BLaER1 treated with 17β-estradiol and CSF1 and Interleukin-3, amounts not matched to agents 10 nM and 100 nM (cell line): Measurements from ENCODE around the gene SPON1.
A peak's percentile ranks its signal among the peaks of the same experiment; 100 is the strongest.

Experiments used
- H3K27ac ChIP-seq, 11 experiments: shearing (Covaris generic); formaldehyde crosslinking; 2 replicates each; pipeline ENCODE4 v1.8.1; 2022
- H3K27me3 ChIP-seq, 11 experiments: shearing (Covaris generic); formaldehyde crosslinking; 2 replicates each; pipeline ENCODE4 v1.8.1; 2022
- H3K36me3 ChIP-seq, 11 experiments: shearing (Covaris generic); formaldehyde crosslinking; 2 replicates each; pipeline ENCODE4 v1.8.1; 2022
- H3K4me1 ChIP-seq, 10 experiments: shearing (Covaris generic); formaldehyde crosslinking; 2 replicates each; pipeline ENCODE4 v1.8.1; 2022
- H3K4me2 ChIP-seq, 11 experiments: shearing (Covaris generic); formaldehyde crosslinking; 2 replicates each; pipeline ENCODE4 v1.8.1; 2022
- H3K4me3 ChIP-seq, 10 experiments: shearing (Covaris generic); formaldehyde crosslinking; 2 replicates each; pipeline ENCODE4 v1.8.1; 2022
- H3K9ac ChIP-seq, 11 experiments: shearing (Covaris generic); formaldehyde crosslinking; 2 replicates each; pipeline ENCODE4 v1.8.1; 2022
- H3K9me3 ChIP-seq, 11 experiments: shearing (Covaris generic); formaldehyde crosslinking; replicated peaks in 1 of 11; 2 replicates each; pipeline ENCODE4 v1.8.1; 2022
- H4K20me1 ChIP-seq, 11 experiments: shearing (Covaris generic); formaldehyde crosslinking; 2 replicates each; pipeline ENCODE4 v1.8.1; 2022
- Cebpa-rat ChIP-seq, 11 experiments: shearing (Covaris generic); IDR thresholded peaks; 2 replicates each; pipeline ENCODE4 v1.8.1; 2022

The SPON1 gene

GRCh38 chr11:14065141-14065540, 102.6 kb downstream of the SPON1 start:
- Histone ChIP-seq H3K27me3 (no peaks in the 10 kb centered on the region), H3K4me2 (peak overlapping the region in 3 of 11 experiments; percentile 27 to 56 (median 54); a peak in 5 of 22 replicates), H3K36me3 (no peaks in the 10 kb centered on the region), H3K4me1 (peaks cover 0 to 13% (median 0%) of the 10 kb centered on the region in 10 experiments; a peak in 2 of 20 replicates), H3K4me3 (no peak overlapping the region), H3K9ac (no peak overlapping the region), H4K20me1 (no peaks in the 10 kb centered on the region), H3K9me3 (no peaks in the 10 kb centered on the region), H3K27ac (no peak overlapping the region)
- TF ChIP-seq Cebpa-rat (IDR thresholded peaks at IDR 0.05): no peak

GRCh38 chr11:14065681-14066080, 103.2 kb downstream of the SPON1 start:
- H3K27me3 ChIP-seq: no peaks in the 10 kb centered on the region
- H3K9ac ChIP-seq: no peak overlapping the region
- no peak overlapping the region for H3K27ac ChIP-seq
- no peaks in the 10 kb centered on the region for H4K20me1 ChIP-seq
- peaks cover 0 to 13% (median 0%) of the 10 kb centered on the region in 10 experiments; a peak in 2 of 20 replicates for H3K4me1 ChIP-seq
- no peak overlapping the region for H3K4me3 ChIP-seq
- H3K36me3 ChIP-seq: no peaks in the 10 kb centered on the region
- TF ChIP-seq Cebpa-rat (IDR thresholded peaks at IDR 0.05): no peak
- no peaks in the 10 kb centered on the region for H3K9me3 ChIP-seq
- peak overlapping the region in 3 of 11 experiments; percentile 27 to 56 (median 54); a peak in 4 of 22 replicates for H3K4me2 ChIP-seq

- H3K9me3 ChIP-seq: no peaks in the 10 kb centered on the region
- H3K27me3 ChIP-seq: no peaks in the 10 kb centered on the region
- H3K27ac ChIP-seq: no peak overlapping the region
- H3K9ac ChIP-seq: no peak overlapping the region
- no peak for TF ChIP-seq Cebpa-rat (IDR thresholded peaks at IDR 0.05)
- peaks cover 0 to 13% (median 0%) of the 10 kb centered on the region in 10 experiments; a peak in 2 of 20 replicates for H3K4me1 ChIP-seq
- no peaks in the 10 kb centered on the region for H4K20me1 ChIP-seq
- 0 out of 22 replicates have a peak overlapping the region, but pooled peaks of 1 of the 11 experiments have one; percentile 18 for H3K4me2 ChIP-seq
- H3K4me3 ChIP-seq: no peak overlapping the region
- no peaks in the 10 kb centered on the region for H3K36me3 ChIP-seq
Observed at GRCh38 chr11:14067686-14068085, 105.2 kb downstream of the SPON1 start.

GRCh38 chr11:14070896-14071295, 108.4 kb downstream of the SPON1 start:
- no peaks in the 10 kb centered on the region for H4K20me1 ChIP-seq
- no peaks in the 10 kb centered on the region for H3K36me3 ChIP-seq
- no peaks in the 10 kb centered on the region for H3K4me1 ChIP-seq
- H3K9ac ChIP-seq: no peak overlapping the region
- H3K4me2 ChIP-seq: no peak overlapping the region
- no peaks in the 10 kb centered on the region for H3K27me3 ChIP-seq
- TF ChIP-seq Cebpa-rat (IDR thresholded peaks at IDR 0.05): no peak
- no peak overlapping the region for H3K27ac ChIP-seq
- H3K4me3 ChIP-seq: no peak overlapping the region
- H3K9me3 ChIP-seq: no peaks in the 10 kb centered on the region

- Histone ChIP-seq H3K4me2 (no peak overlapping the region), H3K27ac (no peak overlapping the region), H3K9ac (no peak overlapping the region), H3K27me3 (no peaks in the 10 kb centered on the region), H3K4me3 (no peak overlapping the region), H4K20me1 (no peaks in the 10 kb centered on the region), H3K9me3 (no peaks in the 10 kb centered on the region), H3K4me1 (peaks cover 1 to 18% (median 14%) of the 10 kb centered on the region in 10 experiments; a peak in 19 of 20 replicates), H3K36me3 (no peaks in the 10 kb centered on the region)
- no peak for TF ChIP-seq Cebpa-rat (IDR thresholded peaks at IDR 0.05)
Observed at GRCh38 chr11:14073849-14074476, 111.4 kb downstream of the SPON1 start.

- Histone ChIP-seq H3K4me1 (peaks cover 7 to 30% (median 23%) of the 10 kb centered on the region in 10 experiments), H3K27me3 (no peaks in the 10 kb centered on the region), H3K36me3 (no peaks in the 10 kb centered on the region), H3K27ac (no peak overlapping the region), H3K9me3 (no peaks in the 10 kb centered on the region), H4K20me1 (no peaks in the 10 kb centered on the region), H3K9ac (no peak overlapping the region), H3K4me2 (no peak overlapping the region), H3K4me3 (no peak overlapping the region)
- no peak for TF ChIP-seq Cebpa-rat (IDR thresholded peaks at IDR 0.05)
Observed at GRCh38 chr11:14075118-14076078, 112.9 kb downstream of the SPON1 start.

GRCh38 chr11:14079011-14079410, 116.5 kb downstream of the SPON1 start:
- Histone ChIP-seq H4K20me1 (no peaks in the 10 kb centered on the region), H3K27ac (peak overlapping the region in 6 of 11 experiments; percentile 6 to 66 (median 34); a peak in 7 of 22 replicates), H3K9me3 (0 out of 22 replicates have a peak, but pooled peaks cover 0 to under 1% (median 0%) of the 10 kb centered on the region in 11 experiments), H3K4me3 (peak overlapping the region in 1 of 10 experiments; percentile 31; a peak in 4 of 20 replicates), H3K9ac (peak overlapping the region in 6 of 11 experiments; percentile 16 to 54 (median 46); a peak in 7 of 22 replicates), H3K36me3 (no peaks in the 10 kb centered on the region), H3K4me2 (peak overlapping the region; percentile 40 to 80 (median 61)), H3K27me3 (no peaks in the 10 kb centered on the region), H3K4me1 (peaks cover 7 to 30% (median 23%) of the 10 kb centered on the region in 10 experiments)
- no peak for TF ChIP-seq Cebpa-rat (IDR thresholded peaks at IDR 0.05)

GRCh38 chr11:14079797-14080196, 117.3 kb downstream of the SPON1 start:
- Histone ChIP-seq H3K4me1 (peaks cover 7 to 30% (median 23%) of the 10 kb centered on the region in 10 experiments), H3K4me3 (no peak overlapping the region), H3K9ac (no peak overlapping the region), H4K20me1 (no peaks in the 10 kb centered on the region), H3K27ac (no peak overlapping the region), H3K9me3 (0 out of 22 replicates have a peak, but pooled peaks cover 0 to 5% (median 0%) of the 10 kb centered on the region in 11 experiments), H3K27me3 (no peaks in the 10 kb centered on the region), H3K4me2 (peak overlapping the region in 7 of 11 experiments; percentile 40 to 80 (median 74); a peak in 13 of 22 replicates), H3K36me3 (no peaks in the 10 kb centered on the region)
- no peak for TF ChIP-seq Cebpa-rat (IDR thresholded peaks at IDR 0.05)
